Naive B cell (primary cell): Measurements from ENCODE around the gene MRPS11. TPM values are rescaled to one million over a fixed set of nuclear protein-coding genes. Genes with fewer than 3 reads are reported as not detected.

Experiments
- ATAC-seq, 2 donors: fragments of 150-1000 bp; cut with Tn5 transposase; 2 replicates each; pipeline ENCODE4 v1.10.0; 2021; ENCODE audit warnings: low read depth in 2 of 2, mild to moderate bottlenecking in 2 of 2, moderate library complexity in 2 of 2
- DNase-seq: peaks from one replicate; pipeline ENCODE4 v3.0.0; 2022
- H3K27ac Mint-ChIP-seq, 6 donors: one replicate each; pipeline ENCODE4 v1.8.0; 2020 to 2022; ENCODE audit warnings: mild to moderate bottlenecking in 6 of 6, mixed read lengths in 6 of 6, moderate library complexity in 5 of 6, inconsistent platforms in 2 of 6
- H3K27me3 Mint-ChIP-seq, 3 donors: one replicate each; pipeline ENCODE4 v1.8.0; 2021 to 2022; ENCODE audit warnings: mixed read lengths in 3 of 3, mild to moderate bottlenecking in 1 of 3
- H3K36me3 Mint-ChIP-seq, 2 donors: one replicate each; pipeline ENCODE4 v1.8.0; 2020 to 2022; ENCODE audit warnings: mixed read lengths in 2 of 2, inconsistent platforms in 1 of 2, mild to moderate bottlenecking in 1 of 2
- H3K4me1 Mint-ChIP-seq, 3 donors: one replicate each; pipeline ENCODE4 v1.8.0; 2020 to 2022; ENCODE audit warnings: mixed read lengths in 3 of 3, inconsistent platforms in 1 of 3, mild to moderate bottlenecking in 1 of 3, moderate library complexity in 1 of 3
- H3K4me3 Mint-ChIP-seq, 8 donors: one replicate each; pipeline ENCODE4 v1.8.0; 2020 to 2022; ENCODE audit warnings: mild to moderate bottlenecking in 8 of 8, mixed read lengths in 8 of 8, moderate library complexity in 8 of 8, inconsistent platforms in 2 of 8
- H3K9me3 Mint-ChIP-seq, 7 donors: one replicate each; pipeline ENCODE4 v1.8.0; 2020 to 2022; ENCODE audit warnings: mixed read lengths in 7 of 7, mild to moderate bottlenecking in 5 of 7, inconsistent platforms in 2 of 7, moderate library complexity in 1 of 7
- polyA plus RNA-seq, 6 donors: library from polyadenylated mRNA; unstranded; fragments of 300-500 nt; fragmentation: Illumina TruSeq; gene quantifications; one replicate each; pipeline ENCODE4 v1.2.3, GENCODE V29; 2021; ENCODE audit warnings: low read depth in 6 of 6

The MRPS11 gene
- polyA plus RNA-seq, 6 donors from 2014 or later = 46.6 to 72.4 (median 60.3) TPM

DNA sequence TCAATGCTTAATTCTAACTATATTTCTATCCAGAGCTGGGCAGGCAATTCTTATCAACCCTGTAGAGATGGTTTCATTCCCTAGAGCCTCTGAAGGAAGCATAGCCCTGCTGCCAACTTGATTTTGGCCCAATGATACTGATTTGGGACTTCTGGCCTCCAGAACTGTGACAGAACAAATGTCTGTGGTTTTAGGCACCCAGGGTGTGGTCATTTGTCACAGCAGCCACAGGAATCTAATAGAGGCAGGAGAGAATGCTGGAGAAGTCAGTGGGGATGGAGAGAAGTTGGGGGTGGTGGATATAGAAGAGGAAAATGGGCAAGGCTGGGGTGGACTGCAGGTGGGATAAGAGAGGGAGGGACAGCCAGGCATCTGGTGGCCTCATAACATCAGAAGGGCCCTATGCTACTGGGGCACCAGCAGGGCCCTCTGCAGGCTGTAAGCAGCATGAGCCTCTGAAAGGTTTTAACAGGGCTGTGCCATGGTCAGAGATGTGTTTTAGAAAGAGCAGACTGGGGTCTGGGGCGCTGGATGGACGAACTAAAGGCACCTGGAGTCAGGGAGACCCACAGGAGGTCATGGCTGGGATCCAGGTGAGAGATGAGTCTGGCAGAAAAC, 19.8 kb downstream of the MRPS11 start:
- peak overlapping the region in 1 of 8 donors; percentile 42 for H3K4me3 Mint-ChIP-seq
- no peaks in the 10 kb centered on the region for H3K27me3 Mint-ChIP-seq
- DNase-seq (no peak), ATAC-seq (no peak)
- peaks cover 0 to 6% (median 0%) of the 10 kb centered on the region in 3 donors for H3K4me1 Mint-ChIP-seq
- H3K9me3 Mint-ChIP-seq = no peaks in the 10 kb centered on the region
- H3K36me3 Mint-ChIP-seq = no peaks in the 10 kb centered on the region
- H3K27ac Mint-ChIP-seq = peak overlapping the region in 3 of 6 donors; percentile 18 to 80 (median 44)

GRCh38 chr15:88487796-88488523, 20.5 kb downstream of the MRPS11 start:
- DNase-seq (no peak), ATAC-seq (no peak)
- H3K4me1 Mint-ChIP-seq = no peaks in the 10 kb centered on the region
- no peaks in the 10 kb centered on the region for H3K9me3 Mint-ChIP-seq
- H3K27me3 Mint-ChIP-seq = no peaks in the 10 kb centered on the region
- H3K36me3 Mint-ChIP-seq = no peaks in the 10 kb centered on the region
- H3K4me3 Mint-ChIP-seq = no peak overlapping the region
- peak overlapping the region in 2 of 6 donors; percentile 18 to 44 for H3K27ac Mint-ChIP-seq

DNA sequence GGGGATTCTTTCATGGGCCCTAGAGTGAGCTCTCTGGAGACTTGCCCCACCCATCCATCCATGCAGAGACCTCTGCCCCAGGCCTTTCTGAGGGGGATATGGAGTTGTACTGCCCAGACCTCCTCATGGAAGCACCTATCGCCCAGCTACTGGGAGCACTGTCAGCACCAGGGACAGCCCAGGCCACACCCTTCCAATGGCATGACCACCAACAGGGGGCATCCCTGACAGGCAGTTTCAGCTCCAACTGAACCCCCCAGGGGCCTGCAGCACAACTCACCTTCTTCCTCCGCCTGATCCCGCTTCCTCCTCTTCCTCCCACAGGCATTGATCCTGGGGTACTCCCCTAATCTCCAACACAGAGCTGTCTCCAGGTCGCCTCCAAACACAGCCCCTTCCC, 21.8 kb downstream of the MRPS11 start:
- no peak overlapping the region for H3K27ac Mint-ChIP-seq

GRCh38 chr15:88490036-88490435, 22.5 kb downstream of the MRPS11 start:
- Mint-ChIP-seq H3K4me3 (no peak overlapping the region), H3K36me3 (no peaks in the 10 kb centered on the region), H3K9me3 (no peaks in the 10 kb centered on the region), H3K27me3 (no peaks in the 10 kb centered on the region), H3K4me1 (no peaks in the 10 kb centered on the region), H3K27ac (peak overlapping the region in 1 of 6 donors; percentile 79)
- DNase-seq = no peak
- ATAC-seq = no peak

More for the DNA sequence above, 21.8 kb downstream of the MRPS11 start:
- DNase-seq = no peak
- H3K36me3 Mint-ChIP-seq = no peaks in the 10 kb centered on the region
- H3K4me1 Mint-ChIP-seq = no peaks in the 10 kb centered on the region
- no peaks in the 10 kb centered on the region for H3K27me3 Mint-ChIP-seq
- no peak for ATAC-seq
- no peaks in the 10 kb centered on the region for H3K9me3 Mint-ChIP-seq
- no peak overlapping the region for H3K4me3 Mint-ChIP-seq

DNA sequence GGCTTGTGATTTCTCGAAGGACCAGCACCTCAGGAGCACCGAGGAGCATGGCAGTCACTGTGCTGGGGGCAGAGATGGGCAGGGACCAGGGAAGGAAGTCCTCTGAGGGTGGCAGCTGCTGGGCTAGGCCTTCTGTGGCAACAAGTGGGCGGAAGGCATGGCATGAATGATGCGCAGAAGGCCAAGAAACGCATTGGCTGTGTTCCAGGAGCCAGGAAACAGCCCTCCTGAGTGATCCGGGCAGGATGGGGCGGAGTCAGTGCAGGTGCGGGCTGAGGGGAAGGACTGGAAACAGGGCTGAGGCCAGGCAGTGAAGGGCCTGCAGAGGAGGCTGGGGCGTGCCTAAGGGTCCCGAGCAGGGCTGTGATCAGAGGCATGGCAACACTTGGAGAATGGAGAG, 23.6 kb downstream of the MRPS11 start:
- H3K27me3 Mint-ChIP-seq = no peaks in the 10 kb centered on the region
- ATAC-seq = no peak
- no peaks in the 10 kb centered on the region for H3K9me3 Mint-ChIP-seq
- no peak for DNase-seq
- no peaks in the 10 kb centered on the region for H3K36me3 Mint-ChIP-seq
- no peaks in the 10 kb centered on the region for H3K4me1 Mint-ChIP-seq
- H3K4me3 Mint-ChIP-seq = no peak overlapping the region
- H3K27ac Mint-ChIP-seq = no peak overlapping the region

GRCh38 chr15:88493844-88494243, 26.3 kb downstream of the MRPS11 start:
- Mint-ChIP-seq H3K27ac (no peak overlapping the region), H3K4me1 (no peaks in the 10 kb centered on the region), H3K27me3 (no peaks in the 10 kb centered on the region)

DNA sequence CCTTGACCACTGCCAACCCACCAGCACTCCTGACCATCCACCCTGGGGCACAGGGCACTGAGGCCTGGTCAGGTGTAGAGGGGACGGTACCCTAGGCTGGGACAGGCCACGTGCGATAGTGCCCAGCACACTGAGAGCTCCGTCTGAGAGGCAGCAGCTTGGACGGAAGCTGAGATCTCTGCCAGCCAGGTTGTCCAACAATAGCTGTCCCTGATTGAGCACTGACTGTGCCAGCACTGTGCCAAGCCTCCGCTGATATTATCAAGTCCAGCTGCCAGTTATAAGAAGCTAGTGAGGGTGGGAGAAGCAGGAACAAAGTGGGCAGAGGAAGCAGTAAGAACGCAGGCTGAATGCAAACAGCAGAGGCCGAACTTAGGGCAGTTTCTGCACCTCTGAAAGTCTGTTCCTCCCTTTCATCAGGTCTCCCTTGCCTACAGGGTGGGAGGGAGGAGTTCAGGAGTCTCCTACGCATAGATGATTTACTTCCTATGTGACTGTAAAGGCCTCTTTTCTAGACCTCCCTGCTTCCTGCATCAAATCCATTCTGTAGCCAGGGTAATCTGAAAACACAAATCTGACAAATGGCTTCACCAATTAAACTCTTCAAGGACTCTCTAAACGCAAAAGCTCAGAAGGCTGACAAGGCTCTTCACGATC, 29.7 kb downstream of the MRPS11 start:
- ATAC-seq = no peak
- Mint-ChIP-seq H3K4me1 (no peaks in the 10 kb centered on the region), H3K27ac (no peak overlapping the region), H3K9me3 (no peaks in the 10 kb centered on the region), H3K4me3 (no peak overlapping the region), H3K27me3 (no peaks in the 10 kb centered on the region), H3K36me3 (no peaks in the 10 kb centered on the region)
- DNase-seq = no peak

More at GRCh38 chr15:88493844-88494243, 26.3 kb downstream of the MRPS11 start:
- ATAC-seq = no peak
- Mint-ChIP-seq H3K4me3 (no peak overlapping the region), H3K36me3 (no peaks in the 10 kb centered on the region), H3K9me3 (no peaks in the 10 kb centered on the region)
- DNase-seq = no peak

- H3K27ac Mint-ChIP-seq = no peak overlapping the region
- no peak for ATAC-seq
- no peak overlapping the region for H3K4me3 Mint-ChIP-seq
- H3K27me3 Mint-ChIP-seq = no peaks in the 10 kb centered on the region
- no peak for DNase-seq
- no peaks in the 10 kb centered on the region for H3K9me3 Mint-ChIP-seq
- H3K36me3 Mint-ChIP-seq = peaks cover 0 to 2% of the 10 kb centered on the region in 2 donors
- no peaks in the 10 kb centered on the region for H3K4me1 Mint-ChIP-seq
Measured at GRCh38 chr15:88498996-88499395, 31.5 kb downstream of the MRPS11 start.

DNA sequence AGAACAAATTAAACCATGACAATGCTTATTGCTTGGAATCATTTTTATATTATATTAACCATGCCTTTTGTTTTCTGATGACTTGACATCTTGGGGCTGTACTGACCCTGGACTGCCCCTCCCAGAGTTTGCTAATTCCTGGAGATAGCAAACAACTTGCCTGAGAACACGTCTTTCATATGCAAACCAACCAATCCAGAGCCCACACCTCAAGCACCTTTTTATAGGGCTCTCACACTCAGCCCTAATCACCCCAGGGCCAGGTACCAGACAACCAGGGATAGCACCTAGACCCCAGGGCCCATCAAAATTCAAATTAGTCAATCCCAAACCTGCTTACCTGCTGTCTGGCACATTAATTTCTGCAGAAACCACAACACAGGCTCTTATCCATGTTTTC, 36.9 kb downstream of the MRPS11 start:
- Mint-ChIP-seq H3K36me3 (peaks cover 13% of the 10 kb centered on the region in 2 donors), H3K9me3 (no peaks in the 10 kb centered on the region), H3K4me1 (no peaks in the 10 kb centered on the region), H3K27me3 (no peaks in the 10 kb centered on the region), H3K4me3 (no peak overlapping the region), H3K27ac (no peak overlapping the region)
- no peak for ATAC-seq
- DNase-seq = no peak

- Mint-ChIP-seq H3K27ac (peak overlapping the region in 1 of 6 donors; percentile 48), H3K36me3 (peaks cover 22% of the 10 kb centered on the region in 2 donors)
- no peak for ATAC-seq
Measured at GRCh38 chr15:88505721-88506120, 38.2 kb downstream of the MRPS11 start.

DNA sequence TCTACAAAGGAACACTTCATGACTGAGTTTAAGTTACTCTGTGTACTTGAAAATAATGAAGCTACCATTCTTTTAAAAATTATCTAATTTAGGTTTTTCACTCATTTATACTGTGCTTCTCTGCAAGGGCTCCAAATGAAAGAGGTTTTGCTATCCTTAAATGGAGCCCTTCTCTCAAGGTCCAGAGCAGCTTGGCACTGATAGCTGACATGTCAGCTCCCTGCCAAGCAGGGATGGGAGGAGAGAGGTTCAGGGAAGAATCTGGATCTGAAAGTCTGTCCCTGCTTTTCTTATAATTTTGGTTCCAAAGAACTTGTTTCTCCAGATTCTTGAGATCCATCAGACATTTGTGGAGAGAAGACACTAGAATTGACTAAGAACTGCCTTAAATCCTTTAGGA, 39.1 kb downstream of the MRPS11 start:
- no peaks in the 10 kb centered on the region for H3K9me3 Mint-ChIP-seq
- no peak for ATAC-seq
- no peak for DNase-seq
- no peak overlapping the region for H3K27ac Mint-ChIP-seq
- H3K4me3 Mint-ChIP-seq = no peak overlapping the region
- H3K27me3 Mint-ChIP-seq = no peaks in the 10 kb centered on the region
- H3K4me1 Mint-ChIP-seq = no peaks in the 10 kb centered on the region
- H3K36me3 Mint-ChIP-seq = peaks cover 22 to 31% of the 10 kb centered on the region in 2 donors

More at GRCh38 chr15:88505721-88506120, 38.2 kb downstream of the MRPS11 start:
- Mint-ChIP-seq H3K4me1 (no peaks in the 10 kb centered on the region), H3K27me3 (no peaks in the 10 kb centered on the region), H3K9me3 (no peaks in the 10 kb centered on the region), H3K4me3 (no peak overlapping the region)
- DNase-seq = no peak

DNA sequence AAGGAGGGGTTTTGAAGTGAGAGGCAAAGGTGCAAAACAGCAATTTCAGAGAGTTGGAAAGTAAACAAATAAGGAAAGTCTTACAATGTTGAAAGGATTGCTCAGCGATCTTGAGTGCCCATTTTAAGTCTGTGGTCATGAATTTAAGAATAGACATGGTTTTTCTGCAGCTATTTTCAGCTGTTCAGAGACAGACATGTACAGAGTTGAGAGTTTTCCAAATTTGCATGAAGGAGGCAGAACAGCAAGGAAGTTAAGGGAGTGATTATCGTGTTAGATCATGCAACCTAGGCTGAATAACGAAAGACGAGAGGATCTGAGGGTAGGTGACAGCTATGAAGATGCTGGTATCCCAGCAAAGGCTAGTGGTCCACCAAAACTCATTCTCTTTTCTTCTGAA, 41.8 kb downstream of the MRPS11 start:
- H3K4me1 Mint-ChIP-seq = no peaks in the 10 kb centered on the region
- peaks cover 27 to 46% of the 10 kb centered on the region in 2 donors for H3K36me3 Mint-ChIP-seq
- no peak overlapping the region for H3K4me3 Mint-ChIP-seq
- no peak for ATAC-seq
- DNase-seq = no peak
- H3K27ac Mint-ChIP-seq = no peak overlapping the region
- no peaks in the 10 kb centered on the region for H3K27me3 Mint-ChIP-seq
- H3K9me3 Mint-ChIP-seq = no peaks in the 10 kb centered on the region

- Mint-ChIP-seq H3K36me3 (peaks cover 27 to 46% of the 10 kb centered on the region in 2 donors), H3K4me1 (no peaks in the 10 kb centered on the region), H3K27ac (no peak overlapping the region), H3K27me3 (no peaks in the 10 kb centered on the region), H3K9me3 (no peaks in the 10 kb centered on the region), H3K4me3 (no peak overlapping the region)
- no peak for DNase-seq
- no peak for ATAC-seq
Measured at GRCh38 chr15:88509964-88510363, 42.5 kb downstream of the MRPS11 start.

DNA sequence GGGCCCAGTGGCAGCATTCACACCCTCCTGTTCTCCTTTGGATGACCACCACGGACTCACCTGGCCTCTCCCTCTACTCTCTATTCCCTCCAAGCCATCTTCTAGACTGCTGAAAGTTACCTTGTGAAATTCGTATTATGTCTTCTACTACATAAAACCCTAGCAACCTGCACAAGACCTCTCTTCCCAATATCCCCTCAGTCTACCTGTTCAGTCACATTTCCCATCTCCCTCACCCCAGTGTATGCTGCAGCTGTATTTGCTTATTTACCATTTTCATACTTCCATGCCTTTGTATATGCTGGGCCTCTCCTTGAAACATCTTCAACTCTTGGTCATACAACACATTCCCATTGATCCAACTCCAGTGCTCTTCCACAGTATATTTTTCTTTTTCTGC, 43.7 kb downstream of the MRPS11 start:
- Mint-ChIP-seq H3K9me3 (no peaks in the 10 kb centered on the region), H3K4me1 (no peaks in the 10 kb centered on the region), H3K27ac (no peak overlapping the region), H3K27me3 (no peaks in the 10 kb centered on the region), H3K36me3 (peaks cover 30 to 46% of the 10 kb centered on the region in 2 donors), H3K4me3 (peak overlapping the region in 1 of 8 donors; percentile 1)
- ATAC-seq (no peak), DNase-seq (no peak)
